Measurements from ENCODE around the gene RESP18.

GRCh38 chr2:219306047-219306446 lies 26.5 kb downstream of the RESP18 start:
- TF ChIP-seq CTCF (IDR thresholded peaks at IDR 0.05) (no peak), POLR2A (IDR thresholded peaks at IDR 0.05) (no peak)
